ENCODE data around the gene GFM2. TPM values are rescaled to one million over a fixed set of nuclear protein-coding genes. Genes with fewer than 3 reads are reported as not detected.

The GFM2 gene
- total RNA-seq, 3 donors from 2014 or later (not counting 1 experiment from before 2014, with no cell fraction given) = 11.9 to 27.9 (median 19.1) TPM

- Mint-ChIP-seq H3K27ac (peak overlapping the region; percentile 96 to 98), H3K9me3 (no peaks in the 10 kb centered on the region), H3K27me3 (ENCODE audit: low read depth in 2 of 2) (no peaks in the 10 kb centered on the region), H3K36me3 (peaks cover 6% of the 10 kb centered on the region), H3K4me1 (peaks cover 32 to 40% of the 10 kb centered on the region in 2 donors), H3K4me3 (peak overlapping the region; percentile 99)
- Histone ChIP-seq H3K27me3 (ENCODE audit: control insufficient read depth, insufficient read depth, low read length) (no peaks in the 10 kb centered on the region), H3K36me3 (ENCODE audit: control insufficient read depth, insufficient read depth, low read length) (peaks cover 22% of the 10 kb centered on the region), H3K4me3 (ENCODE audit: low read length) (peak overlapping the region; percentile 94), H3K27ac (ENCODE audit: low read length) (peak overlapping the region; percentile 67), H3K4me1 (ENCODE audit: control insufficient read depth, insufficient read depth, low read length) (peaks cover 16% of the 10 kb centered on the region), H3K9me3 (ENCODE audit: control insufficient read depth, insufficient read depth, low read length) (no peaks in the 10 kb centered on the region)
- TF ChIP-seq, protein P1, sequence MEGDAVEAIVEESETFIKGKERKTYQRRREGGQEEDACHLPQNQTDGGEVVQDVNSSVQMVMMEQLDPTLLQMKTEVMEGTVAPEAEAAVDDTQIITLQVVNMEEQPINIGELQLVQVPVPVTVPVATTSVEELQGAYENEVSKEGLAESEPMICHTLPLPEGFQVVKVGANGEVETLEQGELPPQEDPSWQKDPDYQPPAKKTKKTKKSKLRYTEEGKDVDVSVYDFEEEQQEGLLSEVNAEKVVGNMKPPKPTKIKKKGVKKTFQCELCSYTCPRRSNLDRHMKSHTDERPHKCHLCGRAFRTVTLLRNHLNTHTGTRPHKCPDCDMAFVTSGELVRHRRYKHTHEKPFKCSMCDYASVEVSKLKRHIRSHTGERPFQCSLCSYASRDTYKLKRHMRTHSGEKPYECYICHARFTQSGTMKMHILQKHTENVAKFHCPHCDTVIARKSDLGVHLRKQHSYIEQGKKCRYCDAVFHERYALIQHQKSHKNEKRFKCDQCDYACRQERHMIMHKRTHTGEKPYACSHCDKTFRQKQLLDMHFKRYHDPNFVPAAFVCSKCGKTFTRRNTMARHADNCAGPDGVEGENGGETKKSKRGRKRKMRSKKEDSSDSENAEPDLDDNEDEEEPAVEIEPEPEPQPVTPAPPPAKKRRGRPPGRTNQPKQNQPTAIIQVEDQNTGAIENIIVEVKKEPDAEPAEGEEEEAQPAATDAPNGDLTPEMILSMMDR (IDR thresholded peaks at IDR 0.05) = peak; percentile 79
- 0% methylated on average over 10 of the region's 10 CpGs for WGBS (ENCODE audit: insufficient coverage)
- ATAC-seq (peak; percentile 45 to 76 (median 52)), DNase-seq (peak in 1 of 2 donors; percentile 73)
- intact Hi-C loops (cut with micrococcal nuclease) = loop anchor here (1.0 to 10.0 kb wide), 6 partner anchors 82 to 1488 kb away; partner anchors contain the start of genes ANKRA2, HEXB, HMGCR and UTP15
Measured at GRCh38 chr5:74766418-74766848, 484 bp downstream of the GFM2 start.

- H3K27ac ChIP-seq (ENCODE audit: low read length) = no peak overlapping the region
Measured at GRCh38 chr5:74765929-74766328, 988 bp downstream of the GFM2 start.

GRCh38 chr5:74765201-74765600, 1.7 kb downstream of the GFM2 start:
- Histone ChIP-seq H3K36me3 (ENCODE audit: control insufficient read depth, insufficient read depth, low read length) (peaks cover 23% of the 10 kb centered on the region), H3K27ac (ENCODE audit: low read length) (no peak overlapping the region), H3K27me3 (ENCODE audit: control insufficient read depth, insufficient read depth, low read length) (no peaks in the 10 kb centered on the region), H3K4me1 (ENCODE audit: control insufficient read depth, insufficient read depth, low read length) (peaks cover 16% of the 10 kb centered on the region), H3K9me3 (ENCODE audit: control insufficient read depth, insufficient read depth, low read length) (no peaks in the 10 kb centered on the region), H3K4me3 (ENCODE audit: low read length) (no peak overlapping the region)
- H3K4me3 Mint-ChIP-seq = peak overlapping the region; percentile 75
- TF ChIP-seq, protein P1 (IDR thresholded peaks at IDR 0.05) = no peak
- H3K4me1 Mint-ChIP-seq = peaks cover 35 to 42% of the 10 kb centered on the region in 2 donors
- intact Hi-C loops (cut with micrococcal nuclease) = loop anchor here (5.0 to 10.0 kb wide), 3 partner anchors 137 to 1490 kb away; partner anchors contain the start of genes ANKRA2 and UTP15
- H3K27ac Mint-ChIP-seq = peak overlapping the region in 1 of 2 donors; percentile 70
- no peak for ATAC-seq
- WGBS (ENCODE audit: insufficient coverage) = 87% methylated on average over 6 of the region's 9 CpGs
- no peak for DNase-seq
- H3K9me3 Mint-ChIP-seq = no peaks in the 10 kb centered on the region
- no peaks in the 10 kb centered on the region for H3K27me3 Mint-ChIP-seq (ENCODE audit: low read depth in 2 of 2)
- peaks cover 1% of the 10 kb centered on the region for H3K36me3 Mint-ChIP-seq

More at GRCh38 chr5:74765929-74766328, 988 bp downstream of the GFM2 start:
- DNase-seq (no peak), ATAC-seq (no peak)
- H3K4me1 Mint-ChIP-seq = peaks cover 36 to 40% of the 10 kb centered on the region in 2 donors
- peak overlapping the region; percentile 99 for H3K4me3 Mint-ChIP-seq
- Histone ChIP-seq H3K9me3 (ENCODE audit: control insufficient read depth, insufficient read depth, low read length) (no peaks in the 10 kb centered on the region), H3K27me3 (ENCODE audit: control insufficient read depth, insufficient read depth, low read length) (no peaks in the 10 kb centered on the region), H3K36me3 (ENCODE audit: control insufficient read depth, insufficient read depth, low read length) (peaks cover 25% of the 10 kb centered on the region), H3K4me3 (ENCODE audit: low read length) (peak overlapping the region; percentile 94), H3K4me1 (ENCODE audit: control insufficient read depth, insufficient read depth, low read length) (peaks cover 16% of the 10 kb centered on the region)
- intact Hi-C loops (cut with micrococcal nuclease) = loop anchor here (1.0 to 10.0 kb wide), 6 partner anchors 81 to 1489 kb away; partner anchors contain the start of genes ANKRA2, HEXB, HMGCR and UTP15
- H3K9me3 Mint-ChIP-seq = no peaks in the 10 kb centered on the region
- H3K36me3 Mint-ChIP-seq = peaks cover 6% of the 10 kb centered on the region
- no peaks in the 10 kb centered on the region for H3K27me3 Mint-ChIP-seq (ENCODE audit: low read depth in 2 of 2)
- TF ChIP-seq, protein P1 (IDR thresholded peaks at IDR 0.05) = no peak
- 72% methylated on average over 25 of the region's 27 CpGs for WGBS (ENCODE audit: insufficient coverage)
- H3K27ac Mint-ChIP-seq = peak overlapping the region; percentile 96 to 98
